WERI-Rb-1 (cell line): Measurements from ENCODE around the gene C20orf144.
"Not testable (repeated sequence)": the region's sequence is repeated elsewhere in the genome, so short reads cannot be mapped to it uniquely, and the experiment has no call there.

Source experiments
- DNase-seq: peaks from one replicate; pipeline ENCODE4 v3.0.0-alpha.2; 2020
- H3K27ac ChIP-seq: fragments of 250-450 bp; sonication (Bioruptor Pico); 2 replicates; pipeline ENCODE4 v1.5.1; 2020; ENCODE audit warnings: mild to moderate bottlenecking, moderate library complexity
- H3K27me3 ChIP-seq: fragments of 250-450 bp; sonication (Bioruptor Pico); 2 replicates; pipeline ENCODE4 v1.5.1; 2021; ENCODE audit warnings: mild to moderate bottlenecking, low read depth, moderate library complexity; ENCODE audit not compliant: insufficient read depth, severe bottlenecking
- H3K36me3 ChIP-seq: fragments of 250-450 bp; sonication (Bioruptor Pico); 2 replicates; pipeline ENCODE4 v1.5.1; 2020; ENCODE audit warnings: mild to moderate bottlenecking, moderate library complexity
- H3K4me3 ChIP-seq: 2 replicates; pipeline ENCODE4 v1.5.1; 2011; ENCODE audit warnings: low read depth, mild to moderate bottlenecking, control low read depth, low read length
- H3K9me3 ChIP-seq: fragments of 250-450 bp; sonication (Bioruptor Pico); 2 replicates; pipeline ENCODE4 v1.5.1; 2021; ENCODE audit warnings: mild to moderate bottlenecking, moderate library complexity; ENCODE audit not compliant: severe bottlenecking
- CTCF ChIP-seq: IDR thresholded peaks from 2 replicates; pipeline ENCODE4 v1.5.1; 2011; ENCODE audit warnings: low read depth, mild to moderate bottlenecking, control low read depth, inconsistent platforms, low read length

Gene C20orf144

GRCh38 chr20:33636776-33637175, 25.4 kb upstream of the C20orf144 start:
- no peak for TF ChIP-seq CTCF
- no peak for DNase-seq

GRCh38 chr20:33640287-33640686, 21.8 kb upstream of the C20orf144 start:
- peaks cover 70% of the 10 kb centered on the region for H3K36me3 ChIP-seq
- no peak overlapping the region for H3K4me3 ChIP-seq
- no peak overlapping the region for H3K27ac ChIP-seq
- TF ChIP-seq CTCF, result no peak
- H3K9me3 ChIP-seq, result no peaks in the 10 kb centered on the region
- no peak for DNase-seq
- H3K27me3 ChIP-seq, result no peaks in the 10 kb centered on the region

More at GRCh38 chr20:33636776-33637175, 25.4 kb upstream of the C20orf144 start:
- Histone ChIP-seq H3K27me3 (no peaks in the 10 kb centered on the region), H3K4me3 (no peak overlapping the region), H3K36me3 (peaks cover 68% of the 10 kb centered on the region), H3K9me3 (no peaks in the 10 kb centered on the region), H3K27ac (no peak overlapping the region)

GRCh38 chr20:33644313-33645071, 17.6 kb upstream of the C20orf144 start:
- no peak for DNase-seq
- no peaks in the 10 kb centered on the region for H3K9me3 ChIP-seq
- no peaks in the 10 kb centered on the region for H3K27me3 ChIP-seq
- no peak overlapping the region for H3K4me3 ChIP-seq
- H3K27ac ChIP-seq, result no peak overlapping the region
- no peak for TF ChIP-seq CTCF
- H3K36me3 ChIP-seq, result peaks cover 55% of the 10 kb centered on the region

- no peak for TF ChIP-seq CTCF
- Histone ChIP-seq H3K4me3 (no peak overlapping the region), H3K9me3 (no peaks in the 10 kb centered on the region), H3K27me3 (no peaks in the 10 kb centered on the region), H3K27ac (no peak overlapping the region), H3K36me3 (peaks cover 50% of the 10 kb centered on the region)
- DNase-seq, result no peak
Measured at GRCh38 chr20:33645072-33645358, 17.1 kb upstream of the C20orf144 start.

GRCh38 chr20:33645396-33645795, 16.7 kb upstream of the C20orf144 start:
- DNase-seq, result no peak
- no peaks in the 10 kb centered on the region for H3K27me3 ChIP-seq
- peaks cover 46% of the 10 kb centered on the region for H3K36me3 ChIP-seq
- no peaks in the 10 kb centered on the region for H3K9me3 ChIP-seq
- no peak for TF ChIP-seq CTCF
- no peak overlapping the region for H3K27ac ChIP-seq
- H3K4me3 ChIP-seq, result no peak overlapping the region

GRCh38 chr20:33646191-33646590, 15.9 kb upstream of the C20orf144 start:
- no peak for TF ChIP-seq CTCF

GRCh38 chr20:33646959-33647602, 15.0 kb upstream of the C20orf144 start:
- H3K27ac ChIP-seq, result peak overlapping the region; percentile 88
- not testable (repeated sequence) for DNase-seq, H3K27me3 ChIP-seq, H3K4me3 ChIP-seq, H3K9me3 ChIP-seq
- peaks cover 33% of the 10 kb centered on the region for H3K36me3 ChIP-seq

More at GRCh38 chr20:33646191-33646590, 15.9 kb upstream of the C20orf144 start:
- H3K27me3 ChIP-seq, result no peaks in the 10 kb centered on the region
- no peak overlapping the region for H3K27ac ChIP-seq
- H3K9me3 ChIP-seq, result no peaks in the 10 kb centered on the region
- no peak for DNase-seq
- no peak overlapping the region for H3K4me3 ChIP-seq
- H3K36me3 ChIP-seq, result peaks cover 39% of the 10 kb centered on the region
